PC-9 (cell line): ENCODE results near the gene MYPN. TPM values are rescaled to one million over a fixed set of nuclear protein-coding genes. Genes with fewer than 3 reads are reported as not detected.
"Not testable (repeated sequence)": the region's sequence is repeated elsewhere in the genome, so short reads cannot be mapped to it uniquely, and the experiment has no call there.

Source experiments
- BruUV-seq: library from RNA; stranded (reverse); fragments of 400-500 nt; replicated peaks from 2 replicates; lab custom pipeline; 2021; lab: Mats Ljungman, UMichigan
- CTCF ChIA-PET: fragments of 300-600 bp; sonication (Branson Sonifier 250); formaldehyde crosslinking; loops from one replicate; lab custom pipeline; 2022; ENCODE audit warnings: antibody characterized with exemption; lab: Charles Lee
- POLR2A ChIA-PET: fragments of 300-600 bp; sonication (Branson Sonifier 250); formaldehyde crosslinking; loops from one replicate; lab custom pipeline; 2022; ENCODE audit warnings: antibody characterized with exemption; ENCODE audit not compliant: unreplicated experiment; lab: Charles Lee
- DNase-seq, 2 experiments: peaks; one replicate each; pipeline versions ENCODE4 v3.0.0 to v3.0.0-alpha.2; 2015 to 2022; ENCODE audit warnings: mixed read lengths in 1 of 2
- H2AFZ ChIP-seq: fragments of 200-600 bp; sonication (generic); 2 replicates; pipeline ENCODE4 v1.8.1; 2017; ENCODE audit warnings: antibody characterized with exemption
- H3F3A ChIP-seq: fragments of 200-600 bp; sonication (generic); 2 replicates; pipeline ENCODE4 v1.8.1; 2017; ENCODE audit warnings: antibody characterized with exemption, mild to moderate bottlenecking, low read depth; ENCODE audit not compliant: insufficient read depth
- H3K27ac ChIP-seq: fragments of 200-600 bp; sonication (generic); 2 replicates; pipeline ENCODE4 v1.6.1; 2016; ENCODE audit warnings: mixed run types
- H3K27me3 ChIP-seq: fragments of 200-600 bp; sonication (generic); 2 replicates; pipeline ENCODE4 v1.6.1; 2016; ENCODE audit warnings: low read depth, mixed run types; ENCODE audit not compliant: insufficient read depth
- H3K36me3 ChIP-seq: fragments of 200-600 bp; sonication (generic); 2 replicates; pipeline ENCODE4 v1.6.1; 2016; ENCODE audit warnings: low read depth, mixed run types
- H3K4me1 ChIP-seq: fragments of 200-600 bp; sonication (generic); replicated peaks from 2 replicates; pipeline ENCODE4 v1.6.1; 2016; ENCODE audit warnings: mixed run types; ENCODE audit not compliant: insufficient read depth
- H3K4me2 ChIP-seq: fragments of 200-600 bp; sonication (generic); 2 replicates; pipeline ENCODE4 v1.6.1; 2017; ENCODE audit warnings: mixed run types
- H3K4me3 ChIP-seq: fragments of 200-600 bp; sonication (generic); 2 replicates; pipeline ENCODE4 v1.6.1; 2016; ENCODE audit warnings: mixed run types
- H3K79me2 ChIP-seq: fragments of 200-600 bp; sonication (generic); 2 replicates; pipeline ENCODE4 v1.6.1; 2017; ENCODE audit warnings: low read depth, mixed run types
- H3K9me2 ChIP-seq: fragments of 200-600 bp; sonication (generic); 2 replicates; pipeline ENCODE4 v1.8.1; 2017; ENCODE audit warnings: mild to moderate bottlenecking; ENCODE audit not compliant: insufficient read depth
- H3K9me3 ChIP-seq: fragments of 200-600 bp; sonication (generic); 2 replicates; pipeline ENCODE4 v1.8.1; 2016; ENCODE audit warnings: low read depth; ENCODE audit not compliant: insufficient read depth
- H4K20me1 ChIP-seq: fragments of 200-600 bp; sonication (generic); 2 replicates; pipeline ENCODE4 v1.8.1; 2017; ENCODE audit not compliant: insufficient read depth
- CTCF ChIP-seq: fragments of 200-600 bp; sonication (generic); conservative IDR thresholded peaks from 2 replicates; pipeline ENCODE4 v1.6.1; 2017; ENCODE audit warnings: mixed run types, antibody characterized with exemption, mild to moderate bottlenecking, moderate library complexity
- EZH2 ChIP-seq: fragments of 200-600 bp; sonication (generic); IDR thresholded peaks from 2 replicates; pipeline ENCODE4 v1.8.0; 2017; ENCODE audit warnings: antibody characterized with exemption, low read depth
- intact Hi-C: fragments of 100-400 bp; cut with micrococcal nuclease; formaldehyde crosslinking; loops from one replicate; pipeline ENCODE4 v1.10.0; 2022; ENCODE audit not compliant: unreplicated experiment
- total RNA-seq: library from RNA; stranded (reverse); gene quantifications from 2 replicates; pipeline ENCODE4 v1.2.3, GENCODE V29; 2021

The MYPN gene
- total RNA-seq, 1 experiment from 2014 or later, result 3.9 TPM

DNA sequence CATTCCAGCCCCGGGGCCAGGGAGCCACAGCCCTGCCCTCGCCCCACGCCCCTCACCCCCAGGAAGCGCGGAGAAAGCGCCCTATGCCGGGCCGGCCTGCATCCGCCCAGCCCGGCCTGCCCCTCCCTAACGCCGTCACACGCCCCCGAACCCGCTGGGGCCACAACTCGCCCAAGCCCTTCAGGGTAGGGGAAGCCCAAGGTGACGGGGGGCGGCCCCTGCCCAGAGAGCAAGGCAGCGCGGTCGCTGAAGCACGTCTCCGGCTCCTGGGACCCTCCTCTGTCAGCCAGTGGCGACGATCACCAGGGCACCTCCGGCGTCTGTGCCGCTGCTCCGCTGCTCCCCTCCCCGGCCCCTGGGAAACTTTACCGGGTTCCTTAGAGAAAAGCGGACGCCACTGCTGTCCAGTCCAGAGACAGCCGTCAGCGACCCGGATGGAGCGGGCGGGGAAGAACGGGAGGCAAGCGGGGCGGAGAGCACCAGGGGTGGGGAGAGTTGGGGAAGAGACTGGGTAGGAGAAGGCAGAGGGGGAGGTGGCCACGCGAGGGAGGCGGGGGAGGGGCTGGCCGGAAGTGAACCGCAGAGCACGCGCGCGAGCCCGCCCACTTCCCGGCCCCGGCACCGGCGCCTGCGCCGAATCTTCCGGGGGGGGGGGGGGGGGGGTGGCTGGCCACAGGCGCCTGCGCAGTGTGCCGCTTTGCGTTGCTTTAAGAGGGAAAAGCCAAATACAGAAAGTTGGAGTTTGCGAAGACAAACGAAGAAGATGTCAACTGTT is 34.3 kb upstream of the MYPN start, which contains the start of gene HERC4:
HERC4 (minus strand) TSS at position 509 of the 775 bp plus-strand sequence. CDS start 2,175 bp downstream, outside the sequence.
- TF ChIP-seq CTCF, result no peak
- no peak for TF ChIP-seq EZH2
- Histone ChIP-seq H3K4me2 (peak within 1 kb of the TSS; percentile 96), H3K27ac (peak within 1 kb of the TSS; percentile 95), H3K4me3 (peak within 1 kb of the TSS; percentile 97), H3K9me2 (no peaks in the 10 kb centered on the region), H2AFZ (peak within 1 kb of the TSS; percentile 84), H3K79me2 (peaks cover 51% of the 10 kb centered on the region), H3F3A (peaks cover 7% of the 10 kb centered on the region; the same call in 1 of the 2 replicates), H3K27me3 (no peaks in the 10 kb centered on the region), H3K9me3 (no peaks in the 10 kb centered on the region), H4K20me1 (peaks cover 31% of the 10 kb centered on the region), H3K4me1 (peaks cover 36% of the 10 kb centered on the region), H3K36me3 (peaks cover 27% of the 10 kb centered on the region; the same call in 1 of the 2 replicates)
- CTCF ChIA-PET, result interaction anchor here (0.7 kb wide), 1 partner anchor 228 kb away, joined by 3 read pairs; no protein-coding TSS in a partner anchor
- no TSS peak for BruUV-seq
- DNase-seq, result peak; percentile 82 to 92
- POLR2A ChIA-PET, result interaction anchor here (0.5 to 0.7 kb wide), 3 partner anchors 78 to 189 kb away, joined by 5 to 15 read pairs (median 6); no protein-coding TSS in a partner anchor
- intact Hi-C loops, result loop anchor here (1.0 kb wide), 3 partner anchors 22 to 259 kb away; no protein-coding TSS in a partner anchor

DNA sequence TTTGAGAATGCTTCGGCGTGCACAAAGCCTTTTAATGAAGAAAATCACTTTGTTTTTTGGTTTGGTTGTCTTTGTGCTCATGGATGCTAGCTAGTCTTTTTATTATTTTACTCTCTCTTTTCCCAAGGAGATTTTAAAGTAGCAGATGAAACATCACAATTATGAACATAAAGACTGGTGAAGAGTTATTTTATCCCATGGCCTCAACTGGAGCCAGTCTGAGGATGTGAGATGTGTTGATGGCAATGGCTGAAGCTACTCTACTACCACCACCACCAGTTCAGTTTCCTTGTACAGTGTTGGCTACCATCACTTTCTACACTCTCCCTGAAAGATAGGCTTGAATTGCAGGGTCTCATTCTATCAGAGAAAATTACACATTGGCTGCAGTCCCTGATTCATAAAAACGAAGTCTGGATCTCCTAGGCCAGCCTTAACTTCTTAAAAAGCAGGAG is 33.7 kb upstream of the MYPN start:
- no peak for TF ChIP-seq CTCF
- no peak for TF ChIP-seq EZH2
- no peak overlapping the region; the same call in 1 of the 2 replicates for H3K27ac ChIP-seq
- intact Hi-C loops, result loop anchor here (1.0 kb wide), 1 partner anchor 22 kb away; no protein-coding TSS in a partner anchor
- CTCF ChIA-PET, result no interaction called here
- peak overlapping the region; percentile 38; the same call in 1 of the 2 replicates for H3K4me3 ChIP-seq
- peaks cover 26% of the 10 kb centered on the region; the same call in 1 of the 2 replicates for H3K36me3 ChIP-seq
- H3K79me2 ChIP-seq, result peaks cover 45% of the 10 kb centered on the region
- H3K4me2 ChIP-seq, result peak overlapping the region; percentile 76
- H4K20me1 ChIP-seq, result peaks cover 31% of the 10 kb centered on the region
- H3K4me1 ChIP-seq, result peaks cover 30% of the 10 kb centered on the region
- H3F3A ChIP-seq, result peaks cover 7% of the 10 kb centered on the region; the same call in 1 of the 2 replicates
- POLR2A ChIA-PET, result interaction anchor here (0.5 to 0.7 kb wide), 3 partner anchors 78 to 190 kb away, joined by 5 to 15 read pairs (median 6); no protein-coding TSS in a partner anchor
- DNase-seq, result no peak
- H2AFZ ChIP-seq, result peak overlapping the region; percentile 82
- TSS peak; percentile 87 for BruUV-seq
- no peaks in the 10 kb centered on the region for H3K27me3 ChIP-seq
- no peaks in the 10 kb centered on the region for H3K9me3 ChIP-seq
- no peaks in the 10 kb centered on the region for H3K9me2 ChIP-seq

- BruUV-seq, H3K4me3 ChIP-seq, H3K9me2 ChIP-seq, H3K27me3 ChIP-seq, H3K9me3 ChIP-seq, H3F3A ChIP-seq, DNase-seq, H3K4me2 ChIP-seq, intact Hi-C loops, H2AFZ ChIP-seq, H3K27ac ChIP-seq: not testable (repeated sequence)
- H3K4me1 ChIP-seq, result peaks cover 27% of the 10 kb centered on the region
- H3K36me3 ChIP-seq, result peaks cover 21% of the 10 kb centered on the region; the same call in 1 of the 2 replicates
- ChIA-PET POLR2A (interaction anchor here (0.6 kb wide), 1 partner anchor 77 kb away, joined by 5 read pairs; no protein-coding TSS in a partner anchor), CTCF (interaction anchor here (0.5 to 0.6 kb wide), 2 partner anchors 132 to 138 kb away, joined by 4 read pairs; no protein-coding TSS in a partner anchor)
- peaks cover 30% of the 10 kb centered on the region for H4K20me1 ChIP-seq
- peaks cover 40% of the 10 kb centered on the region for H3K79me2 ChIP-seq
Observed at GRCh38 chr10:68076081-68076480, 33.2 kb upstream of the MYPN start.
